ENCODE results near the gene MAP3K8. TPM values are rescaled to one million over a fixed set of nuclear protein-coding genes. Genes with fewer than 3 reads are reported as not detected.

The MAP3K8 gene
- total and polyA plus RNA-seq, 10 of the 15 experiments (the other 5 are each of a cell fraction or from before 2014, with no cell fraction given), result 25.5 to 115 (median 40.2) TPM

DNA sequence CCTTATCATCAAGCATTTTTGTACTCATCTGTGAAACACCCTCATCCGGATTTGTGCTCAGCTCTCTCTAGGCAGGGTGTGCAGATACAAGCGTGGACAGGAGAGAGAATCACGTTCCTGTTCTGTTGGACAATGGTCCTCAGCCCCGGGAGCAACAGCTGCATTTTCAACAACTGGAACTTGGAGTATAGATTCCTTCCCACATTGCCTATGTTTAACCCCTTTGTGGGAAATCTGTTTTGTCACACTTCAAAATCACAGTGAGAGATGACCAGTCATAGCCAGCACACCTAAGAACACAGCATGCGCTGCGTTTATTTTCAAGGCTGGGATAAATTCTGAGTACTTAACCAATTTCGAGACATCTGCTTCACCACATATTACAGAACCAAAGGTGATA is 32.5 kb downstream of the MAP3K8 start:
- no peak for FAIRE-seq
- ATAC-seq, result no peak
- BruUV-seq (replicated peaks), result no TSS peak

More for the DNA sequence above, 32.5 kb downstream of the MAP3K8 start:
- no peak for DNase-seq (ENCODE audit: low read depth, low spot score)
- ChIA-PET SMC1A (ENCODE audit: uncharacterized antibody, unreplicated experiment) (interaction anchor here (0.7 to 5.9 kb wide), 13 partner anchors 10 to 66 kb away, joined by 3 to 35 read pairs (median 4); no protein-coding TSS in a partner anchor), CTCF (interaction anchor here (2.0 to 3.5 kb wide), 2 partner anchors 9 to 51 kb away, joined by 5 to 17 read pairs; no protein-coding TSS in a partner anchor), POLR2A (interaction anchor here (1.4 kb wide), 1 partner anchor 67 kb away, joined by 3 read pairs; no protein-coding TSS in a partner anchor), RAD21 (ENCODE audit: unreplicated experiment) (interaction anchor here (1.2 to 2.1 kb wide), 3 partner anchors 10 to 66 kb away, joined by 3 to 9 read pairs (median 6); no protein-coding TSS in a partner anchor)
- Histone ChIP-seq H3K4me3 (no peak overlapping the region), H3K27ac (ENCODE audit: control insufficient read depth, insufficient read depth) (no peak overlapping the region), H3K27me3 (replicated peaks in 1 of 2; ENCODE audit: control insufficient read depth in 2 of 2, insufficient read depth in 2 of 2, low read length in 1 of 2) (no peaks in the 10 kb centered on the region), H3K9me3 (replicated peaks; ENCODE audit: control insufficient read depth, insufficient read depth, low read length) (no peaks in the 10 kb centered on the region), H2AFZ (ENCODE audit: control insufficient read depth, low read depth, low read length) (no peak overlapping the region), H3K79me2 (ENCODE audit: control insufficient read depth, insufficient read depth, low read length) (no peaks in the 10 kb centered on the region), H4K20me1 (ENCODE audit: control insufficient read depth, insufficient read depth) (no peaks in the 10 kb centered on the region), H3K36me3 (ENCODE audit: control insufficient read depth in 2 of 2, insufficient read depth in 2 of 2, low read length in 1 of 2) (peaks cover 2 to 9% of the 10 kb centered on the region in 2 experiments; a peak in 3 of 4 replicates), H3K4me1 (ENCODE audit: control insufficient read depth, insufficient read depth, low read length) (peaks cover 11% of the 10 kb centered on the region), H3K4me2 (ENCODE audit: control insufficient read depth, insufficient read depth) (no peak overlapping the region), H3K9ac (ENCODE audit: control insufficient read depth, insufficient read depth, low read length) (no peak overlapping the region)
- intact Hi-C loops (cut with micrococcal nuclease; ENCODE audit: unreplicated experiment), result no loop called here
- in situ Hi-C loops (cut with MboI), result no loop called here
- TF ChIP-seq, protein P1, sequence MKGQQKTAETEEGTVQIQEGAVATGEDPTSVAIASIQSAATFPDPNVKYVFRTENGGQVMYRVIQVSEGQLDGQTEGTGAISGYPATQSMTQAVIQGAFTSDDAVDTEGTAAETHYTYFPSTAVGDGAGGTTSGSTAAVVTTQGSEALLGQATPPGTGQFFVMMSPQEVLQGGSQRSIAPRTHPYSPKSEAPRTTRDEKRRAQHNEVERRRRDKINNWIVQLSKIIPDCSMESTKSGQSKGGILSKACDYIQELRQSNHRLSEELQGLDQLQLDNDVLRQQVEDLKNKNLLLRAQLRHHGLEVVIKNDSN (IDR thresholded peaks at IDR 0.05; ENCODE audit: borderline replicate concordance, extremely low read length, insufficient read depth, low read depth, low read length), result no peak
- no peak for TF ChIP-seq MEF2B (IDR thresholded peaks at IDR 0.05; ENCODE audit: partially characterized antibody, poor library complexity, severe bottlenecking)
- TF ChIP-seq HDAC6 (IDR thresholded peaks at IDR 0.05; ENCODE audit: unreplicated experiment), result no peak
- TF ChIP-seq WRNIP1 (IDR thresholded peaks at IDR 0.05; ENCODE audit: borderline replicate concordance, low read depth, low read length), result no peak
- TF ChIP-seq RFX5 (IDR thresholded peaks at IDR 0.05; ENCODE audit: low read depth, low read length), result no peak
- TF ChIP-seq KLF5 (IDR thresholded peaks at IDR 0.05; ENCODE audit: partially characterized antibody), result no peak
- no peak for TF ChIP-seq NFXL1 (IDR thresholded peaks at IDR 0.05; ENCODE audit: borderline replicate concordance)
- TF ChIP-seq CBFB (IDR thresholded peaks at IDR 0.05; ENCODE audit: low read depth), result no peak
- TF ChIP-seq, protein P2, sequence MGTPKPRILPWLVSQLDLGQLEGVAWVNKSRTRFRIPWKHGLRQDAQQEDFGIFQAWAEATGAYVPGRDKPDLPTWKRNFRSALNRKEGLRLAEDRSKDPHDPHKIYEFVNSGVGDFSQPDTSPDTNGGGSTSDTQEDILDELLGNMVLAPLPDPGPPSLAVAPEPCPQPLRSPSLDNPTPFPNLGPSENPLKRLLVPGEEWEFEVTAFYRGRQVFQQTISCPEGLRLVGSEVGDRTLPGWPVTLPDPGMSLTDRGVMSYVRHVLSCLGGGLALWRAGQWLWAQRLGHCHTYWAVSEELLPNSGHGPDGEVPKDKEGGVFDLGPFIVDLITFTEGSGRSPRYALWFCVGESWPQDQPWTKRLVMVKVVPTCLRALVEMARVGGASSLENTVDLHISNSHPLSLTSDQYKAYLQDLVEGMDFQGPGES (IDR thresholded peaks at IDR 0.05), result no peak
- no peak for TF ChIP-seq NFIC (IDR thresholded peaks at IDR 0.05; ENCODE audit: low read depth, low read length)
- TF ChIP-seq NFYB (IDR thresholded peaks at IDR 0.05; ENCODE audit: insufficient read depth, low read depth, low read length), result no peak
- TF ChIP-seq, protein P3, sequence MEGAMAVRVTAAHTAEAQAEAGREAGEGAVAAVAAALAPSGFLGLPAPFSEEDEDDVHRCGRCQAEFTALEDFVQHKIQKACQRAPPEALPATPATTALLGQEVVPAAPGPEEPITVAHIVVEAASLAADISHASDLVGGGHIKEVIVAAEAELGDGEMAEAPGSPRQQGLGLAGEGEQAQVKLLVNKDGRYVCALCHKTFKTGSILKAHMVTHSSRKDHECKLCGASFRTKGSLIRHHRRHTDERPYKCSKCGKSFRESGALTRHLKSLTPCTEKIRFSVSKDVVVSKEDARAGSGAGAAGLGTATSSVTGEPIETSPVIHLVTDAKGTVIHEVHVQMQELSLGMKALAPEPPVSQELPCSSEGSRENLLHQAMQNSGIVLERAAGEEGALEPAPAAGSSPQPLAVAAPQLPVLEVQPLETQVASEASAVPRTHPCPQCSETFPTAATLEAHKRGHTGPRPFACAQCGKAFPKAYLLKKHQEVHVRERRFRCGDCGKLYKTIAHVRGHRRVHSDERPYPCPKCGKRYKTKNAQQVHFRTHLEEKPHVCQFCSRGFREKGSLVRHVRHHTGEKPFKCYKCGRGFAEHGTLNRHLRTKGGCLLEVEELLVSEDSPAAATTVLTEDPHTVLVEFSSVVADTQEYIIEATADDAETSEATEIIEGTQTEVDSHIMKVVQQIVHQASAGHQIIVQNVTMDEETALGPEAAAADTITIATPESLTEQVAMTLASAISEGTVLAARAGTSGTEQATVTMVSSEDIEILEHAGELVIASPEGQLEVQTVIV (IDR thresholded peaks at IDR 0.05; ENCODE audit: borderline replicate concordance, partially characterized antibody), result no peak
- WGBS (ENCODE audit: insufficient coverage, insufficient replicate concordance, low lambda C conversion rate, missing lambda C conversion rate), result 91% methylated on average over 7 of the region's 7 CpGs
